Measurements from ENCODE around the gene MAP10.

- TF ChIP-seq CTCF (IDR thresholded peaks at IDR 0.05 in 2 of 3, conservative IDR thresholded peaks at IDR 0.05 in 1 of 3; ENCODE audit: control insufficient read depth in 2 of 3, extremely low read depth in 1 of 3, insufficient read depth in 1 of 3, low read depth in 3 of 3, low read length in 3 of 3) (no peak), SMC3 (IDR thresholded peaks at IDR 0.05; ENCODE audit: borderline replicate concordance, low read length) (no peak)
These were observed 932 bp downstream of the MAP10 start for GRCh38 chr1:232806186-232806510.

All from GM12878 (cell line).